Neuronal stem cell (in vitro differentiated cells): ENCODE measurements around the gene SLC37A1.

ENCODE experiments used
- DNase-seq: peaks from one replicate; pipeline ENCODE4 v3.0.0-alpha.2; 2013; ENCODE audit warnings: low spot score
- H2AFZ ChIP-seq: one replicate; pipeline ENCODE4 v1.6.1; 2013; ENCODE audit warnings: mild to moderate bottlenecking, low read length, inconsistent platforms
- H2AK5ac ChIP-seq: 2 replicates; pipeline ENCODE4 v1.6.1; 2013; ENCODE audit warnings: low read depth, mild to moderate bottlenecking, inconsistent platforms, low read length, moderate library complexity, mixed read lengths
- H2BK120ac ChIP-seq: 2 replicates; pipeline ENCODE4 v1.6.1; 2013; ENCODE audit warnings: low read depth, mild to moderate bottlenecking, inconsistent platforms, low read length, moderate library complexity, mixed read lengths
- H2BK12ac ChIP-seq: one replicate; pipeline ENCODE4 v1.6.1; 2013; ENCODE audit warnings: low read length, inconsistent platforms
- H2BK15ac ChIP-seq: 2 replicates; pipeline ENCODE4 v1.6.1; 2013; ENCODE audit warnings: mild to moderate bottlenecking, low read length, inconsistent platforms, mixed read lengths
- H2BK5ac ChIP-seq: one replicate; pipeline ENCODE4 v1.6.1; 2013; ENCODE audit warnings: inconsistent platforms, mild to moderate bottlenecking, low read length, moderate library complexity
- H3K14ac ChIP-seq: one replicate; pipeline ENCODE4 v1.6.1; 2013; ENCODE audit warnings: low read length, inconsistent platforms
- H3K18ac ChIP-seq: 2 replicates; pipeline ENCODE4 v1.6.1; 2013; ENCODE audit warnings: low read length, inconsistent platforms
- H3K23ac ChIP-seq: 2 replicates; pipeline ENCODE4 v1.6.1; 2013; ENCODE audit warnings: low read depth, mild to moderate bottlenecking, mixed read lengths, low read length, inconsistent platforms; ENCODE audit not compliant: poor library complexity
- H3K27ac ChIP-seq: replicated peaks from 3 replicates; pipeline ENCODE4 v1.5.1; 2013; ENCODE audit warnings: low read length, inconsistent platforms
- H3K27me3 ChIP-seq, 3 experiments: 2 replicates each; pipeline ENCODE4 v1.6.1; 2013; ENCODE audit warnings: low read length in 3 of 3, mild to moderate bottlenecking in 2 of 3, inconsistent platforms in 1 of 3, low read depth in 1 of 3, mixed read lengths in 1 of 3, moderate library complexity in 1 of 3; ENCODE audit not compliant: control insufficient read depth in 3 of 3, insufficient read depth in 3 of 3
- H3K36me3 ChIP-seq, 2 donors: replicated peaks in 1 of 2; 2 replicates each; pipeline ENCODE4 v1.6.1; 2013; ENCODE audit warnings: low read length in 2 of 2; ENCODE audit not compliant: control insufficient read depth in 2 of 2, insufficient read depth in 2 of 2
- H3K4ac ChIP-seq: 2 replicates; pipeline ENCODE4 v1.6.1; 2013; ENCODE audit warnings: inconsistent platforms, mild to moderate bottlenecking, low read length, moderate library complexity
- H3K4me1 ChIP-seq, 2 donors: 1 replicate in 1 of 2; 2 replicates in 1 of 2; pipeline ENCODE4 v1.6.1; 2013; ENCODE audit warnings: low read length in 2 of 2, low read depth in 1 of 2; ENCODE audit not compliant: control insufficient read depth in 2 of 2, insufficient read depth in 1 of 2
- H3K4me2 ChIP-seq: one replicate; pipeline ENCODE4 v1.6.1; 2013; ENCODE audit warnings: mild to moderate bottlenecking, low read length, inconsistent platforms; ENCODE audit not compliant: insufficient read depth, poor library complexity, severe bottlenecking
- H3K4me3 ChIP-seq, 2 donors: 2 replicates each; pipeline ENCODE4 v1.5.1; 2013; ENCODE audit warnings: low read length in 2 of 2, mild to moderate bottlenecking in 2 of 2, inconsistent platforms in 1 of 2, moderate library complexity in 1 of 2
- H3K79me1 ChIP-seq: one replicate; pipeline ENCODE4 v1.6.1; 2013; ENCODE audit warnings: low read depth, mild to moderate bottlenecking, inconsistent platforms, low read length, moderate library complexity
- H3K9ac ChIP-seq: one replicate; pipeline ENCODE4 v1.6.1; 2013; ENCODE audit warnings: mild to moderate bottlenecking, low read depth, low read length, inconsistent platforms; ENCODE audit not compliant: poor library complexity
- H3K9me3 ChIP-seq, 2 donors: replicated peaks in 1 of 2; 2 replicates each; pipeline versions ENCODE3 to v1.6.1; 2013; ENCODE audit warnings: low read length in 2 of 2, mild to moderate bottlenecking in 2 of 2, inconsistent platforms in 1 of 2, low read depth in 1 of 2, mixed read lengths in 1 of 2, moderate library complexity in 1 of 2; ENCODE audit not compliant: control insufficient read depth in 2 of 2, insufficient read depth in 1 of 2
- H4K8ac ChIP-seq: one replicate; pipeline ENCODE4 v1.6.1; 2013; ENCODE audit warnings: low read depth, mild to moderate bottlenecking, inconsistent platforms, low read length, moderate library complexity
- H4K91ac ChIP-seq: one replicate; pipeline ENCODE4 v1.6.1; 2013; ENCODE audit warnings: low read length, low read depth, mild to moderate bottlenecking, inconsistent platforms; ENCODE audit not compliant: poor library complexity
- WGBS, 2 donors: extraction: QIAGEN DNeasy Blood & Tissue Kit; methylation state at CpG; one replicate each; pipeline ENCODE4 v1.1.7; 2013; ENCODE audit warnings: missing lambda C conversion rate in 2 of 2, mixed read lengths in 1 of 2; ENCODE audit not compliant: insufficient read length in 2 of 2, insufficient replicate concordance in 1 of 2; ENCODE audit errors: extremely low coverage in 2 of 2; 5-methylcytosine and 5-hydroxymethylcytosine counted together

SLC37A1 gene

DNA sequence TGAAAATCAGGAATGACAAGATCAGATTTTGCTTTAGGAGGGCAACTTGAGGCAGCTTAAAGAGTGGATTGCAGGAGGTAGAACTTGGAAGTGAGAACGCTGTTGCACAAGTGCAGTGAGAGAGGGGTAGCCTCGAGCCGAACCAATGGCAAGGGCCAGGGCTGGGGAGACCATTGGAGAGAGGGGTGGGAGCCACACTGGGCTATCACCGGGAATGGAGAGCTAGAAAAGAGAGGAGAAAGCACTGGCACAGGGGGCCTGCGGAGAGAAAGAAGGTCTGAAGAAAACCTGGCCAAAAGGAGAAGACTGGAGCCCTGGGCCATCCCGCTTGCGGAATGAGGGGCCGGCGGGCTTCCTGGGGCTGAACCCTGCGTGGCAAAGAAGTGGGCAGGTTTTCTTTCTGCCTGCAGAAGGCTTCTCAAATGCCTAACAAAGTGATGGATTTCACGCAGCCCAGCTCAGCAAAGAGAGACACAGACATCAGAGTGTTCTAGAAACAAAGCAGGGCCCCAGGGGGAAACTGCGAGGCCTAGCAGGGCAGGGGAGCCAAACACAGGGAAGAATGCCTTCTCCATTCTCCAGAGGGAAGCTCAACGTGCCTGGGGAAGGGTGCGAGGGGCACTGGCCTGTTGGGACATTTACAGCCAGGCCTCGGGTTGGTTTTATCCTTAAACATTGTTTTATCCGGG, 1.2 kb upstream of the SLC37A1 start:
- H2BK120ac ChIP-seq: no peak overlapping the region
- no peak overlapping the region for H3K9ac ChIP-seq
- no peaks in the 10 kb centered on the region for H3K79me1 ChIP-seq
- H3K18ac ChIP-seq: peak overlapping the region; percentile 65
- H3K27me3 ChIP-seq: peaks cover 0 to 73% (median 13%) of the 10 kb centered on the region in 3 experiments
- H3K4me3 ChIP-seq: no peak overlapping the region
- no peak overlapping the region for H3K27ac ChIP-seq
- H2BK5ac ChIP-seq: no peak overlapping the region
- no peaks in the 10 kb centered on the region for H3K36me3 ChIP-seq
- no peak overlapping the region for H3K4me2 ChIP-seq
- no peak for DNase-seq
- no CpG with 5 or more reads among the region's 16 CpGs for WGBS, 2 donors
- no peak overlapping the region for H4K8ac ChIP-seq
- no peaks in the 10 kb centered on the region for H3K9me3 ChIP-seq
- no peak overlapping the region for H3K23ac ChIP-seq
- peak overlapping the region; percentile 81 for H2AFZ ChIP-seq
- H4K91ac ChIP-seq: no peak overlapping the region
- H3K4me1 ChIP-seq: peaks cover 9 to 10% of the 10 kb centered on the region in 2 donors
- no peak overlapping the region for H3K14ac ChIP-seq
- H3K4ac ChIP-seq: no peak overlapping the region
- peak overlapping the region; percentile 95 for H2BK12ac ChIP-seq
- H2AK5ac ChIP-seq: peak overlapping the region; percentile 76
- peak overlapping the region; percentile 45 for H2BK15ac ChIP-seq

DNA sequence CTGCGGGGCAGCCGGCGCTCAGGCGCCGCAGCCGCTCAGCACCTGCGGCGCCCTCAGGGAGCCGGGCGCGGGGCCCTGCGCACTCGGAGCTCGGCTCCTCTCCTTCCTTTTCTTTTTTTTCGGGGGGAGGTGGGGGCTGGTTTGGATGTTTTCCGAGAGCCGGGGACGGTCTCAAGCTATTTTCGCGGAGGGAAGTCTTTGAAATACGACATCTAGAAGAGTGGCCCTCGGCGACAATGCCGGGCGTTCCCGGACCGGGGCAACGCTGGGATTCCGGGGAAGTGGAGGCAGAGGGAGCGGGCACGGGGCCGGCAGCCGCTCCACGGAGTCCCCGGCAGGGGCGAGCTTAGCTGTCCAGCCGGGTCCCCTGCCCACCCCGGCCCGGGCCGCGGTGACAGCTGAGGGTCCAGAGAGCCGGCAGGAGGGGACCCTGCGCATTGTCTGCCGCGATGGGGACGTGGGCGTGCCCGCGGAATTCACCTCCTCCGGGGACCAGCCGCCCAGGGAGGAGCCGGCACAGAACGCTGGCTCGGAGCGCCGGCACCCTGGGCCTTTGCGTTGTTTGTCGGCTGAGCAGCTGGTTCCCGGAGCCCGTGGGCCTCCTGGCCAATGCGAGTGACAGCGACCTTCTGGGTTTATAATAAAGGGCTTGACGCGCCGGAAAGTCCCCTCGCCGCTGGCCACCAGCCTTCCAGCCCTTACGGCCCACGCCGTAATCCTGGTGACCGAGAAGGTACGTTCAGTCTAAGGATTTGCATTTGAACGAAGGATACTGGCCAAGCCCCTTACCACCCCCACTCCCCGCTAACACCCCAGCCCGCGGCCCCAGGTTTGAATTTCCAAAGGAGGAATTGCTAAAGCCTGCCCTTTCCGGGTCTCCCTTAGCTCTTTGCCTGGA, 582 bp downstream of the SLC37A1 start:
- Histone ChIP-seq H2BK12ac (no peak overlapping the region), H3K79me1 (no peaks in the 10 kb centered on the region), H3K18ac (peak overlapping the region; percentile 69), H2AFZ (peak overlapping the region; percentile 86), H4K91ac (no peak overlapping the region), H4K8ac (no peak overlapping the region), H3K4me3 (peak overlapping the region; percentile 32 to 79), H3K4ac (no peak overlapping the region), H3K14ac (no peak overlapping the region), H2BK120ac (no peak overlapping the region), H3K4me1 (peaks cover 10% of the 10 kb centered on the region in 2 donors), H2AK5ac (no peak overlapping the region), H3K4me2 (peak overlapping the region; percentile 92), H3K9ac (peak overlapping the region; percentile 36), H3K36me3 (no peaks in the 10 kb centered on the region), H2BK5ac (peak overlapping the region; percentile 27), H3K27ac (no peak overlapping the region), H2BK15ac (peak overlapping the region; percentile 30), H3K23ac (peak overlapping the region; percentile 26), H3K9me3 (no peaks in the 10 kb centered on the region), H3K27me3 (peaks cover 0 to 88% (median 13%) of the 10 kb centered on the region in 3 experiments)
- WGBS, 2 donors: no CpG with 5 or more reads among the region's 77 CpGs
- DNase-seq: no peak

DNA sequence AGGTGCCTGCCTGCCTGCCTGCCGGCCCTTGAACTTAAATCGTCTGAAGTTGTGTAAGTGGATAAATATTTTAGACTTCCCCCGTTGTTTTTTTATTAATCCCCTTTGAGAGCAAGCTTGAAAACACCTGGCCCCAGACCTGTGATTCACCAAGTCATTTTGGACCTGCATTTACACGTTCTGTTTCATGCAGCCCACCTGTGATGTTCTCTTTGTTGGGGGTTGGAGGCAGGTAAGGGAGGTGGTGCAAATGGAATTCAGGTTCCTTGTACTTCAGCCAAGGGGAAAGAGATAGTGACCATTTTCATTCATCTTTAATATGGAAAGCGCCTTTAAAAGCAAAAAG, 1.2 kb downstream of the SLC37A1 start:
- Histone ChIP-seq H4K91ac (no peak overlapping the region), H3K79me1 (no peaks in the 10 kb centered on the region), H3K18ac (no peak overlapping the region), H3K27me3 (peaks cover 0 to 82% (median 13%) of the 10 kb centered on the region in 3 experiments), H2BK15ac (peak overlapping the region; percentile 30), H2BK12ac (no peak overlapping the region), H3K4me2 (peak overlapping the region; percentile 92), H3K9ac (no peak overlapping the region), H2AK5ac (no peak overlapping the region), H3K23ac (no peak overlapping the region), H3K4ac (no peak overlapping the region), H2BK120ac (no peak overlapping the region), H3K36me3 (no peaks in the 10 kb centered on the region), H3K4me3 (no peak overlapping the region), H2BK5ac (no peak overlapping the region), H3K4me1 (peaks cover 10% of the 10 kb centered on the region in 2 donors), H4K8ac (no peak overlapping the region), H2AFZ (peak overlapping the region; percentile 86), H3K9me3 (no peaks in the 10 kb centered on the region), H3K27ac (no peak overlapping the region), H3K14ac (no peak overlapping the region)
- WGBS, 2 donors: no CpG with 5 or more reads among the region's 5 CpGs
- DNase-seq: no peak
